Fibroblast of lung (primary cell): Measurements from ENCODE around the gene VASN.

ENCODE experiments used
- EZH2 ChIP-seq: IDR thresholded peaks from 2 replicates; pipeline ENCODE4 v1.5.1; 2012; ENCODE audit warnings: low read length, control low read depth, mild to moderate bottlenecking; ENCODE audit errors: missing control alignments
- TF ChIP-seq, protein P1 (sequence below), 2 donors: IDR thresholded peaks in 1 of 2; conservative IDR thresholded peaks in 1 of 2; 1 replicate in 1 of 2; 2 replicates in 1 of 2; pipeline ENCODE4 v1.5.1; 2011 to 2012; ENCODE audit warnings: low read length in 2 of 2, control low read depth in 1 of 2, inconsistent platforms in 1 of 2, low read depth in 1 of 2, mild to moderate bottlenecking in 1 of 2

DNA sequence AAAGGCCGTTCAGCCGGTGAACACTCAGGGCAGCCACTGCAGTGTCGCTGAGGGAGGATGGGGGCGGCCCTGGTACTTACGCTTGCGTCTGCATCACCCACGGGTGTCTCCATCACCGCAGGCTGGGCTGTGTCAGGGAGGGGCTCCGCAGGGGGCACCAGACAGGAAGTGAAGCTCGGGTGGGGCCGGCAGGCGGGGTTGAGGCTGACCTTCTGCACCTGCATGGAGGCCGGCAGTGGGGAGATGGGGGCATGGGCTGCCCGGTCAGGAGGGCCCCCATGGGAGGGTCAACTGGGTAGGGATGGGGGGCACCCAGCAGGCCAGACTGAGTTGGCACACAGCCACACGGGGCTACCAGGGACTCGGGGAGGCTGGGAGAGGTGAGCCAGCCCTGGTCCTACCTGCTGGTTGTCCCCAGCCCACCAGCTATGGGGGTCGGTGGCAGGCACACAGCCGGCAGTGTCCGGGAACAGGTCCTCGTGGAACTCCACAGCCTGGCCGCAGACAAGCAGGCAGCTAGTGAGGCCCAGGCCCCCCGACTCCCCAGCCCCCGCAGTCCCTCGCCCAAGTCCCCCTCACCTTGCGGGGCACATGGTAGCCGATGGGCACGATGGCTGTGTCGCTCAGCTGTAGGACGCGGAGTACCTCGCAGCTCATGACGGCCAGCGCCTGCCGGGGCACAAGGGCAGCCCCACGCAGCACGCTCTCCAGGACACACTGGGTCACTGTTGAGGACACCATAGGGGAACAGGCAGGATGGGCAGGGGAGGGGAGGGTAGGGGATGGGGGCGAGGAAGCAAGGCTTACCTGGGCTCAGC, 7.2 kb upstream of the VASN start:
- TF ChIP-seq, protein P1, sequence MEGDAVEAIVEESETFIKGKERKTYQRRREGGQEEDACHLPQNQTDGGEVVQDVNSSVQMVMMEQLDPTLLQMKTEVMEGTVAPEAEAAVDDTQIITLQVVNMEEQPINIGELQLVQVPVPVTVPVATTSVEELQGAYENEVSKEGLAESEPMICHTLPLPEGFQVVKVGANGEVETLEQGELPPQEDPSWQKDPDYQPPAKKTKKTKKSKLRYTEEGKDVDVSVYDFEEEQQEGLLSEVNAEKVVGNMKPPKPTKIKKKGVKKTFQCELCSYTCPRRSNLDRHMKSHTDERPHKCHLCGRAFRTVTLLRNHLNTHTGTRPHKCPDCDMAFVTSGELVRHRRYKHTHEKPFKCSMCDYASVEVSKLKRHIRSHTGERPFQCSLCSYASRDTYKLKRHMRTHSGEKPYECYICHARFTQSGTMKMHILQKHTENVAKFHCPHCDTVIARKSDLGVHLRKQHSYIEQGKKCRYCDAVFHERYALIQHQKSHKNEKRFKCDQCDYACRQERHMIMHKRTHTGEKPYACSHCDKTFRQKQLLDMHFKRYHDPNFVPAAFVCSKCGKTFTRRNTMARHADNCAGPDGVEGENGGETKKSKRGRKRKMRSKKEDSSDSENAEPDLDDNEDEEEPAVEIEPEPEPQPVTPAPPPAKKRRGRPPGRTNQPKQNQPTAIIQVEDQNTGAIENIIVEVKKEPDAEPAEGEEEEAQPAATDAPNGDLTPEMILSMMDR (conservative IDR thresholded peaks at IDR 0.05 in 1 of 2, IDR thresholded peaks at IDR 0.05 in 1 of 2; ENCODE audit: low read depth in 1 of 2, low read length in 2 of 2) = no peak
- no peak for TF ChIP-seq EZH2
